ENCODE measurements around the gene EP400. TPM values are rescaled to one million over a fixed set of nuclear protein-coding genes. Genes with fewer than 3 reads are reported as not detected.

EP400 gene
- total and polyA plus RNA-seq, 4 experiments from 2014 or later = 0.94 to 86.6 (median 43.8) TPM

GRCh38 chr12:132130690-132131089 is 180.9 kb downstream of the EP400 start:
- no peaks in the 10 kb centered on the region for H3K4me1 Mint-ChIP-seq
- no peak overlapping the region for H3K27ac Mint-ChIP-seq
- Histone ChIP-seq H3K27me3 (ENCODE audit: insufficient read depth, low read length) (no peaks in the 10 kb centered on the region), H3K4me3 (ENCODE audit: low read length in 2 of 2) (no peak overlapping the region), H3K36me3 (ENCODE audit: insufficient read depth, low read length) (peaks cover 3% of the 10 kb centered on the region), H3K27ac (ENCODE audit: low read depth, low read length) (no peak overlapping the region), H3K4me1 (ENCODE audit: insufficient read depth, low read length) (no peaks in the 10 kb centered on the region), H3K9me3 (ENCODE audit: control insufficient read depth in 1 of 2, low read length in 2 of 2) (no peaks in the 10 kb centered on the region)
- intact Hi-C loops (cut with micrococcal nuclease) = no loop called here
- H3K36me3 Mint-ChIP-seq = peaks cover 22 to 34% of the 10 kb centered on the region in 2 donors
- no peaks in the 10 kb centered on the region for H3K27me3 Mint-ChIP-seq
- no peak overlapping the region for H3K4me3 Mint-ChIP-seq
- peaks cover 0 to 12% (median 5%) of the 10 kb centered on the region in 8 donors for H3K9me3 Mint-ChIP-seq
- no peak for DNase-seq
- POLR2A ChIA-PET (ENCODE audit: partially characterized antibody) = interaction anchor here (0.8 kb wide), 1 partner anchor 9 kb away, joined by 4 read pairs; no protein-coding TSS in a partner anchor
- CTCF ChIA-PET (ENCODE audit: partially characterized antibody) = no interaction called here

Other genes starting within 250 kb of the EP400 start
- 10 to 100 TPM; 95.7 to 96.8 TPM for gene SFSWAP, start 238.9 kb upstream of the EP400 start, total RNA-seq
- 10 to 100 TPM in 1 of 2 donors, 1 to 10 TPM in 1; 9.8 to 25.7 TPM for gene SFSWAP, start 238.9 kb upstream of the EP400 start, polyA plus RNA-seq
- gene MMP17, start 121.5 kb upstream of the EP400 start, total RNA-seq = under 1 TPM; 0.32 to 0.94 TPM
- gene MMP17, start 121.5 kb upstream of the EP400 start, polyA plus RNA-seq = not detected
- gene ULK1, start 55.3 kb upstream of the EP400 start, total RNA-seq = 10 to 100 TPM; 45.8 to 55.7 TPM
- 1 to 10 TPM in 1 of 2 donors, under 1 TPM in 1; 0.08 to 1.7 TPM for gene ULK1, start 55.3 kb upstream of the EP400 start, polyA plus RNA-seq
- 10 to 100 TPM; 41.8 to 48.1 TPM for gene PUS1, start 20.7 kb upstream of the EP400 start, total RNA-seq
- gene PUS1, start 20.7 kb upstream of the EP400 start, polyA plus RNA-seq = 10 to 100 TPM; 12.0 to 28.1 TPM
- 10 to 100 TPM; 42.1 to 42.9 TPM for gene DDX51, start 194.4 kb downstream of the EP400 start, total RNA-seq
- 10 to 100 TPM in 1 of 2 donors, 1 to 10 TPM in 1; 4.0 to 13.0 TPM for gene DDX51, start 194.4 kb downstream of the EP400 start, polyA plus RNA-seq
- gene NOC4L, start 194.5 kb downstream of the EP400 start, total RNA-seq = 10 to 100 TPM; 17.0 to 18.5 TPM
- 10 to 100 TPM; 13.9 to 26.0 TPM for gene NOC4L, start 194.5 kb downstream of the EP400 start, polyA plus RNA-seq

Measured in CD4-positive, alpha-beta memory T cell (primary cell).